Measurements from ENCODE around the gene PYCR2.

Gene PYCR2

GRCh38 chr1:225917101-225917500 is 6.9 kb downstream of the PYCR2 start:
- DNase-seq: no peak

- peak; percentile 20 for DNase-seq
Measured at GRCh38 chr1:225915538-225915991, 8.5 kb downstream of the PYCR2 start.

GRCh38 chr1:225914947-225915346 is 9.1 kb downstream of the PYCR2 start:
- no peak for DNase-seq

GRCh38 chr1:225914391-225914790 is 9.7 kb downstream of the PYCR2 start:
- no peak for DNase-seq

GRCh38 chr1:225911191-225912130 is 12.6 kb downstream of the PYCR2 start:
- DNase-seq: no peak

- DNase-seq: no peak
Measured at GRCh38 chr1:225909477-225909876, 14.6 kb downstream of the PYCR2 start.

GRCh38 chr1:225908773-225909172 is 15.3 kb downstream of the PYCR2 start:
- no peak for DNase-seq

GRCh38 chr1:225908013-225908640 is 15.9 kb downstream of the PYCR2 start:
- DNase-seq: no peak

- no peak for DNase-seq
Measured at GRCh38 chr1:225907341-225907740, 16.7 kb downstream of the PYCR2 start.

GRCh38 chr1:225906467-225906866 is 17.6 kb downstream of the PYCR2 start:
- no peak for DNase-seq

GRCh38 chr1:225903623-225904022 is 20.4 kb downstream of the PYCR2 start:
- no peak for DNase-seq

GRCh38 chr1:225899044-225899925 is 24.8 kb downstream of the PYCR2 start:
- DNase-seq: no peak

GRCh38 chr1:225897595-225898514 is 26.2 kb downstream of the PYCR2 start:
- DNase-seq: no peak

- no peak for DNase-seq
Measured at GRCh38 chr1:225896937-225897549, 27.0 kb downstream of the PYCR2 start.

GRCh38 chr1:225896494-225896893 is 27.6 kb downstream of the PYCR2 start:
- no peak for DNase-seq

GRCh38 chr1:225892307-225892706 is 31.7 kb downstream of the PYCR2 start:
- no peak for DNase-seq

- no peak for DNase-seq
Measured at GRCh38 chr1:225891229-225891972, 32.6 kb downstream of the PYCR2 start.

- DNase-seq: no peak
Measured at GRCh38 chr1:225890346-225891228, 33.5 kb downstream of the PYCR2 start.

- no peak for DNase-seq
Measured at GRCh38 chr1:225889743-225890142, 34.3 kb downstream of the PYCR2 start.

Measured in DMS 273 treated with DMSO at 0.1 percent for 48 hours (cell line).